Measurements from ENCODE around the gene WARS2.

The WARS2 gene

DNA sequence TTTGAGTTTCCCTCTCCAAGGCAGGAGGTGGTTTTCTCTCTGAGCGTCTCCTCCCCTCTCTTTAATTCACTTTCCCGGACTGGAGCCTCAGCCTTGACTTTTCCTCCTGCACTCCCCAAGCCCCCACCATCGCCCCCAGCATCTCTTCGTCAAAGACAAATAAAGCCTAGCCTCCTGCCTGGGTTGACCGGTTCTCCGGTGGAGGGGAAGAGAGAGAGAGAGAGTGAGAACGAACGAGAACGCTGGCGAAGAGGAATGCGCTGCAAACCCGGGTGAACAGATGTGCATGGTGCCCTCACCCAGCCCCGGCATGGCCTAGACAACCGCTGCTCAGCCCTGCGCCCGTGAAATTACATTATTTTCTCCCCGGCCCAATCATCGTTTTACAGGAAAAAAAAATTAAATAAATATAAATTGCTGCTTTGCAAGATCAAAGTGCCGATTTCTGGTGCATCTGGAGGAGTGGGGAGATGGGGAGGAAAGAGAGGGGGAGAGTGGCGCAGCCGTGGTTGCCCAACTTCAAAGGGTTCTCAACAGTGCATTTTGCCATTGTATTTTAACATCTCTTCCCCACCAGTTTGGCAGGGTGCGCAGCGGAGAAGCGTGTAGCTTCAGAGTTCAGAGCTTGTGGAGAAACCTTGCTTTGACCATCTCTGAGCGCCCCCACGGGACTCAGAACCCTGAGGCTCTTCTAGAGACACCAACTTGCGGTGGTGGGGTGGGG, 140.9 kb downstream of the WARS2 start:
- no peak for DNase-seq (ENCODE audit: low read depth in 2 of 2)

GRCh38 chr1:118998171-118998570, 142.3 kb downstream of the WARS2 start:
- no peak for DNase-seq (ENCODE audit: low read depth in 2 of 2)

GRCh38 chr1:118997225-118997624, 143.2 kb downstream of the WARS2 start:
- no peak for DNase-seq (ENCODE audit: low read depth in 2 of 2)

DNA sequence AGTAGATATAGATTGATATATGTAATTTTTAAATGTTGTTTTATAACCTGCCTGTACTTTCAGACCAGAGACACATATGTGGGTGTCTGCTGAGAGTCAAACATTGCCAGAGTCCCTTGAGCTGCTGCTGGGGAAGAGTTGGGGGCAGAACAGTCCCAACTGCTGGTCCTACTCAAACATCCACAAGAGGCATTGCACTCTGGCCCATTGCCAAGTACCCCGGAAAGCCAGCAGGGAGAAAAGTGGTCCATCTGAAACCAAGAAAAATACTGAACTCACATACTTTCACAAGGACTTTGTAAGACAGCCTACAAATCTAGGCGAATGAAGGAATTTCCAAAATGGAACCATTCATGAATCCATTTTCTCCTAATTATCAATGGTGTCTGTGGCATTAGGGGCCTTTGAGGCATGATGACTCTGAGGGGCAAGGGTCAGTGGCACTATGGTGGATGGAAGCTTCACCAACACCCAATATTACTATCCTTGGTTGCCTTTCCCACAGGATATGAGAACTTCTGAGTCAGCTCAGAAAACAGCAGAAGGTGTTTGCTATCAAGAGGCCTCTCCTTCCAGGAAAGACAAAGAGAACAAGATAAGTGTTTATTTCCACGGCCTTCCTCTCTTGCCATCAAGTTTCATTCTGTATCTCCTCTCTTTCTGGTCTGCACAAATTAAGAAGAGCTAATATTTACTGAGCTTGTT, 145.0 kb downstream of the WARS2 start:
- no peak for DNase-seq (ENCODE audit: low read depth in 2 of 2)

DNA sequence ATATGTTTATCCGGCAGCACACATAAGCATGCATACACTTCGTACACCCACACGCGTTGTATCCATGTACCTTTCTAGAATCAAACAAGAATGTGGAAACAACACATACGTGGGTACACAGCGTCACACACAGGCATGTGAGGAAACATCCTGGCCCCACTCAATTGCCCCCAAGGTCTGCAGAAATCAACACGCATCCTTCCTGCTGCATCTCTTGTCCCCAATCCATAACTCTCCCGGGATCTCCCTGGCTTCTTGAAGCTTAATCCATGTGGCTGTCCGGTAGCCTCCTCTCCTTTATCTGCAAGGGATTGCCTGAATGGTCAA, 146.8 kb downstream of the WARS2 start:
- DNase-seq (ENCODE audit: low read depth in 2 of 2): no peak

DNA sequence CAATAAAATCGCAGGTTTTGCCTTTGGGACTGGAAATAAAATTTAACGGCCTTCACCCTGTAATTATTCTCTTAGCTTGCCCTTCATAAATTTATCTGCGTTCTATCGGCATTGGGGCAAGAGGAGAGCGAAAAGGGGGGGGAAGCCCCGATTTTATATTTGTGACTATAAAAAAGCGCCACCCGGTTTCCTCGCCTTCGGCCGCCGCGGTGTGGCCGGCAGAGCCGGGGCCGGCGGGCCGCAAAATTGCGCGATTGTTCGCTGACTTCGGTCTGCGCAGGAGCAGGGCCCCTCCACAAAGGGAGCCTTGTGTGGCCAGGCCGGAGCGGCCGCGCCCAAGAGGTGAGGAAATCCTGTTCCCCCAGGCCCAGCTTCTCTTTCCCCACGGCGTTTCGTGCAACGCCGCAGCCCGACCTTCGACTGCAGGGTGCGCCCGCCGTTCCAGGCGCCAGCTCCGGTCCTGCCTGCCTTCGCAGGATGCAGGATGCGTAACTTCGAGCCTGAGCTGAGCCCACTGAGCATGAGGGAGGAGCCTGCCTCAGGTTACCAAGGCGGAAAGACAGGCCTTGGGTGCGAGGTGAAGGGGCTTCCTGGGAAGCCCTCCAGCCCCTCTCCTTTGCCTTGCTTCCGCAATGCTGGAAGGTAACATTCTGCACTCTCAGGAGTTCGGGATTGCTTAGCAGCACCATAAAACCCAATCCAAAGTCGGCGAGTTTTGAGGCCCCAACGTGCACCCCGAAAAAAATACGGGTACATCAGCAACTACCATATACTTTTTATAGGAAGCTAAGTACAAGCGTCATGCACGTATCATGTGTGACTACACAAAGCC, 147.4 kb downstream of the WARS2 start:
- no peak for DNase-seq (ENCODE audit: low read depth in 2 of 2)

DNA sequence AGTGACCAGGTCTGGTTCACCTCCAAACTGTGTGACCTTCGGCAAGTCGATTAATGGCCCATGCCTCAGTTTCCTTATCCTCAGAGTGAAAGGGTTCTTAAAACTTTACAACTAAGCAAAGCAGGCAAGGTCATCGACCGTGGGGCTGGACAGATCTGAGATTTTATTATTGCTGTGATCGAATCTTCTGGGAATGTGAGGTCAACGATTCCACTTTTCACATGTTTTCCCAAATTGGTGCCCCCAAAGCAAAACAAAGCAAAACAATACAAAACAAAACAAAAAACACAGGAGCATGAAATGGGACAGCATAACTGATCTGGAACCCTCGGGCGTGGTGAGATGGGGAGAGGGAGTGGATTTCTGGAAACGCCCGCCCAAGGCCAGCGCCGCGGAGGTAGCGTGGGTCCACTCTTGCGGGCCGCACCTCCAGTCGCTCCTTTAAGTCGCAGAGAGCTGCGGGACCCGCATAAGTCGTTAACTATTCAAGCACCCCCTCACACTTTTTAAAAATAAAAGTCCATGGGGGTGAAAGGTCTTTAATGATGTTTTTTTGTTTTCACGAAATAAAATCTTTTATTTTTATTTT, 148.1 kb downstream of the WARS2 start:
- no peak for DNase-seq (ENCODE audit: low read depth in 2 of 2)

DNA sequence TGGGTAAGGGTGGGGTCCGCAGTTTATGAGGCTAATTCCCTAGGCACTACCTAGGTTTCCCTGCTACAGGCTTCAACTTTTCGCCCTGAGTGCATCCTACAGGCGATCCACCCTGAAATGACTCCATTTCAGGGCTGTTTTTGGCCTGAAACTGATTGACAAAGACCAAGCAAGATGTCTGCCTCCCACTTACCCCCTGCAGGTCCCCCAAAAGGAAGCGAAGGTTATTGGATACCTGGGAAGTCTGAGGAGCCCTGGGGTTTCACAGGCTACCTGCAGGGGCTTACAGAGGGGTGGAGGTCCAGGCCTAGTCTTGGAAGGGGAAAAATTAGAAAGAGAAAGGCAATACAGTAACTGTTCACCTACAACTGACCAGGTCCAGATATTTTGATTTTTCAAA, 149.0 kb downstream of the WARS2 start:
- DNase-seq (ENCODE audit: low read depth in 2 of 2): no peak

DNA sequence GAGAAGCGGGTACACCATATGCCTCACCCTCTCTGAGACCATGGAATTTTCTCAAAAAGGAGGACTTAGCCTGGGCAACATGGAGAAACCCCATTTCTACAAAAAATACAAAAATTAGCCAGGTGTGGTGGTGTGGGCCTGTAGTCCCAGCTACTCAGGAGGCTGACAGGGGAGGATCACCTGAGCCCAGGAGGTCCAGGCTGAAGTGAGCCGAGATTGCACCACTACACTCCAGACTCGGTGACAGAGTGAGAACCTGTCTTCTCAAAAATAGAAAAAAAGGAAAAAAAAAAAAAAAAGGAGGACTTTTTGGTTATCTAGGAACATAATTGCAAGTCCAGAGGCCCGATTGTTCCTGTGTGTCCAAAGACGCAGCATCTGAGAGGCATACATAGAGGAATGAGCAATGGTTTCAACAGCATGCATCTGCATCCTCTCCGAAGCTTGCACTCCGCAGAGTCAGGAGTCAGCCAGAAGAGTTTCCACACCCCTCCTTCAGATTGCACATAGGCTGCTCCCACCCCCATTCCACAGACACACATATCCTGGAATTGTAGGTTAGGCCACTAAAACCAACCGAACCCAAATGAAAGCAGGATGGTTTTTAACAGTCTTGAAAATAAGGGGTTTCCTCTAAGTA, 149.8 kb downstream of the WARS2 start:
- peak in 1 of 2 experiments; percentile 70 for DNase-seq (ENCODE audit: low read depth in 2 of 2)

- no peak for DNase-seq (ENCODE audit: low read depth in 2 of 2)
Measured at GRCh38 chr1:118989878-118990378, 150.5 kb downstream of the WARS2 start.

DNA sequence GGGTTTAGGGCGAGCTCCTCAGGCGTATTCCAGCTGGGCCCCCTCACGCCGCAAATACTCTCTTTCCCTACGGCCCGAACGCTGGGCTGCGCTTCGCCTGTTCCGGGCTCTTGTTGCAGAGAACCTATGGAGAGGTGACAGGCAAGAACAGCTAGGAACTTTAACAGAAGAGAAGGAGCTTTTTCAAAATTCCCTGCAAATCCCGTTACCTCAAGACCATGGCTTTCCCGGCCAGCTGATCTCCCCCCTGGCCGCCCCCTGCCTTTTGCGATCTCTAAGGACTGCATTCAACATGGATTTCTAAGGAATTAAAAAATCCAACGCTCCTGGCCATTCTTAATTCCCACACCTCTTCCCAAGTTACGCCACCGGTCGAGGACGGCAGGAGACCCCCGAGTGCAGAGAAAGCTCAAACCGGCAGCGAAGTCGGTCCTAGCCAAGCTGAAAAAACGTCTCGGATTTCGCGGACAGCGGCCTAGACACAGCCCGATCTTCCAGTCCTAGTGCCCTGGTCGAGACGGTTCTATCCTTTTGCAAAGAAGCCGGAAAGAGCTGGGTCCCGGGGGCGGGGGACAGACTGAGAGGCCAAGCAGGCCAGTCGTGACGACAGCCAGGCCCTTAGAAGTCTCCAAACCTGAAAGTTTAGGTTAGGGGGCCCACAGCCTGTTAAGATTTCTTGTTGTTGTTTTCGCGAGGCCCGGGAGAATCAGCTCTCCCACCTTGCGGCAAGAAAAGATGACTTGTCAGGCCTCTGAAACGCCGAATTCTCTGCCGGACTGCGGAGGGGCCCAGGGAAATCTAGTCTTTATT, 151.2 kb downstream of the WARS2 start:
- no peak for DNase-seq (ENCODE audit: low read depth in 2 of 2)

- peak; percentile 81 to 82 for DNase-seq (ENCODE audit: low read depth in 2 of 2)
Measured at GRCh38 chr1:118988186-118989005, 152.1 kb downstream of the WARS2 start, which contains the start of gene TBX15. Gene TBX15, minus strand, starts transcription at chr1:118988343. Its CDS starts 548 bp downstream, at chr1:118987795.

DNA sequence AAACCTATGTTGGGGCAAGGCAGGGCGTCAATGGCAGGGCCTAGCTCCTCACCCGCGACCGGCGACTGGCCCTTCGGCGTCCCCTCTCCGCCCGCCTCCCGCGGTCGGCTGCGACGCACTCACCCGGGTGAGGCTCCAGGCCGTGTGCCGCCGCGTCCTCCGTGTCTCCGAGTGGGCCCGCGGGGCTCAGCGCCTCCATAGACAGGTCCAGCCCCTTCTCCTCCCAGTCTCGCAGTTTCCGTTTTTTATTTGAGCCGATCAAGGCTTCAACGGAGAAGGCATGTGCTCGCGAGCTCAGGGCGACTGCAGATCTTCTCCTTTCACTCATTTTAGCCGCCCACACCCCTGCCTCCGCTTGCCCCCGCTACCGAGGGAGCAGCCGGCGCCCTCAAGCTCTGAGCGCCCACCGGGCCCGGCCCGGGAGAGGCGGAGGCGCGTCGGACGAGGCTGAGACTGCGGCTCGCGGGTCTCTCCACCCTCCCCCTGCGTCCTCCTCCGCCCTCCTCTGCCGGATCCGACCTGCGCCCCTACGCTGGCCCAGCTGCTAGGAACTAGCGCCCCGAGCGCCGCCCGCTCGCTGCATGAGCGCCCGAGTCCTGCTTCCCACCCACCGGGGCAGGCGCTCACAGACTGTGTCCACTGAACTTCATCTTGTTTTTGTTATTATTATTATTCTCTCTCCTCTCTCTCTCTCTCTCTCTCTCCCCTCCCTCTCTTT, 152.8 kb downstream of the WARS2 start:
- no peak for DNase-seq (ENCODE audit: low read depth in 2 of 2)

DNA sequence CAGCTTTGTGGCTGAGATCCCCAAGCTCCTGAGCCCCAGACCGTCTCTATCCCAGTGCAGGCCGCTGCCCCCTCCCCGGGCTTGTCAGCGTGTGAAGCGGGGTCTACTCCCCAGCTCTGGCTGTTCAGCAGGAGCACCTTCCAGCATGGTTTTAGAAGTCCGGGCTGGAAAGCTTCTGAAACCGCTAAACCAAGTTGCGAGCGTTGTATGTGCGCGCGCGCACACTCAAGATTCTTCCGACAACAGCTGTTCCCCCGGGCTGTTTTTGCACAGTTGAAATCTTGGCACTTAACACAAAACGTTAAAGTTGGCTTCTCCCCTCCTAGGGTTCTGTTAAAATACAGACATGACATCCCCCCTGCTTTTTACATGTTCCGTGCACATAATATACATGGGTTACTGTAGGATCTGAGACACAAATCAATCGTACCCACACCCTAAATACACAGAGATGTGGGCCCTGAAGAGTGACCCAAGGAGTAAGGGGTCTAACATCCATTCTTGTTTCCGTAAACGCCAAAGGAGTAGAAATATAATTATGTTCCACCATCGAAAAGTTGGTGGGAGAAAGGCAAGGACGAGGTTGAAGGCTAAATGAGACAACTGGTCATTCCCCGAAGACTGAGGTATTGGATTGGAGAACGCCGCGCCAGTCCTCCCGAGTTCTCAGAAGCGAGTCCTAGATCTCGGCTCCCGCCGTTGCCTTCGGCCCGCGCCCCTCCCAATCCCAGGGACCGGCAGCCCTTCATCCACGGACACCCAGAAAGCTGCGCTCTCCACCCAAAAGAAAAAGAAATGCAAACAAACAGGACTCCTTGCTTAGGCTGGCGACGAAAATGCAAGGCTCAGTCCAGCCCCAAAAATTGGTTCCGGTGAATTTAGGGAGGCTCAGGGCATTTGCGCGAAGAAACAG, 153.6 kb downstream of the WARS2 start:
- DNase-seq (ENCODE audit: low read depth in 2 of 2): no peak

DNA sequence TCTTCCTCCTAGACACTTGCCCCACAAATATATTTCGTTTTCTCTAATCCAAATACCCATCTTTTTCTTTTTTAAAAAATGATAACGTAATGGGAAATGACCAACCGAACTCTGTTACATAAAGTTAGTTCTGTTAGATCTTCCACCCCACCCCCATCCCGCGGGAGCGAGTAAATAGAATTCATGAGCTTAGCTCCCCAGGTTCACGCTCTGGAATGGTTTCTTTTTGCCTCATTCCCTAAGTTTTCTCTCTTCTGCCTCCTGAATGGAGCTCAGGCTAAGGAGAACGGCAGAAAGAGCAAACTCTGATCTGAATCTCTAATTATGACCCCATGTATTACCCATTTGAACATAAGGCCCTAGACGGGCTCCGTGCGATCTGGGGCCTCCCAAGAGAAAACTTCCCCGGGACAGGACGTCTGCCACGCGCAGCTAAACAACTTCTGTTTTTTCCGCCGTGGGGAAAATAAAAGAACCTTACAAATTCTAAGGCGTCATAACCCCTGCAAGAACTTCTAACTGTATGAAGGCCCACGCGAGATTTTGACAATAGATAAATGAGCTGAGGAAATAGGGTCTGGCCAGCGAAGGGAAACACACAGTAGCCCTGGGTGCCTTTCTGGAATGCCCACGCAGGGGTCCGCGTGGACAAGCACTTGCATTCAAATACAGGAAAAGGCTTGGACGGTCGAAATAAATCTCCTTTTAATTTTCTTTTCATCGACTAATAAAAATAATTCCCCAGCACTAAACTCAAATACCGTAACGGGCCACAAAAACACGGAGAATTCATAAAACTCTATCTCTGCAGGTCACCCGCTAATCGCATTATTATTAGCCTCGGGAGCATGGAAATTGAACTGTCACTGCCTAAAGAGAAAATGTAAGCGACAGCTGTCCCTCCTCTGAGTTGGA, 154.6 kb downstream of the WARS2 start:
- DNase-seq (ENCODE audit: low read depth in 2 of 2): no peak

- no peak for DNase-seq (ENCODE audit: low read depth in 2 of 2)
Measured at GRCh38 chr1:118984722-118985639, 155.5 kb downstream of the WARS2 start.

Measured in fibroblast of skin of left quadriceps (primary cell).